ENCODE data around the gene RNF144A. TPM values are rescaled to one million over a fixed set of nuclear protein-coding genes. Genes with fewer than 3 reads are reported as not detected.

RNF144A gene
- polyA plus RNA-seq, 1 experiment = 0.12 TPM

DNA sequence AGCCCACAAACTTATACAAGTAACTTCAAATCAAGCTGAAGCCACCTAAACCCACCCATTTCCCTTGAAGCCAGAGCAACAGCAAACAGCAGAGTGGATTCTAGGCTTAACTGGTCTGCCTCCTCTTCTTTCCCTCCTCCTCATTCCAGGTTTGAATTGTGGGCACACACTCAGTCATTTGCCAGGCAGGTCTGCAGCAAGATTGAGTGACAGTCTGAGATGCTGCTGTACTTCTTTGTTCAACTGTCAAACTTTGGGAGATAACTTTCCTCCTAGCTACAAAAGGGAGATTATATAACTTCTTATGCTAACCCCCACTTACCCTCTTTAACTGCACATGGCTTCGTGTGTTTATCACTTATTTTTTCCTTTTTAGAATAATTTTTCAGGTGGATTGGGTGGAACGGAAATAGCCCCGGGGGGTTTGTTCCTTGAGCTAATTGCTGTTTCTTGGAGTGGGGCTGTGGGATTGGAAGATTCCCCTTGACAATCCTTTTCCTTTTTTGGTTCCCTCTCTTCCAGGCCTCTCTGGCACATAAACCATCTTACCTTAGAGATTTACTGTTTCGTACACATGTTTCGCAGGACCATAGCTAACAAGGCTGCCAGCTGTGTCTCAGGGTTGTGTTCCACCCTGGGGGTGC is 55.0 kb downstream of the RNF144A start:
- ChIA-PET POLR2A (no interaction called here), CTCF (no interaction called here)
- no peak for DNase-seq (ENCODE audit: low read depth)
- TF ChIP-seq CTCF (IDR thresholded peaks at IDR 0.05; ENCODE audit: insufficient read depth, low read depth, low read length) = no peak
- no peak overlapping the region for H3K4me3 ChIP-seq (ENCODE audit: low read depth, low read length)
- H3K27me3 ChIP-seq (ENCODE audit: control insufficient read depth, insufficient read depth, low read length) = no peaks in the 10 kb centered on the region
- no peaks in the 10 kb centered on the region for H3K36me3 ChIP-seq (ENCODE audit: control insufficient read depth, insufficient read depth, low read length)

- Histone ChIP-seq H3K27me3 (ENCODE audit: control insufficient read depth, insufficient read depth, low read length) (no peaks in the 10 kb centered on the region), H3K36me3 (ENCODE audit: control insufficient read depth, insufficient read depth, low read length) (no peaks in the 10 kb centered on the region), H3K4me3 (ENCODE audit: low read depth, low read length) (no peak overlapping the region)
- DNase-seq (ENCODE audit: low read depth) = no peak
- ChIA-PET CTCF (no interaction called here), POLR2A (no interaction called here)
- TF ChIP-seq CTCF (IDR thresholded peaks at IDR 0.05; ENCODE audit: insufficient read depth, low read depth, low read length) = no peak
These were observed 56.8 kb downstream of the RNF144A start for GRCh38 chr2:6973895-6974545.

DNA sequence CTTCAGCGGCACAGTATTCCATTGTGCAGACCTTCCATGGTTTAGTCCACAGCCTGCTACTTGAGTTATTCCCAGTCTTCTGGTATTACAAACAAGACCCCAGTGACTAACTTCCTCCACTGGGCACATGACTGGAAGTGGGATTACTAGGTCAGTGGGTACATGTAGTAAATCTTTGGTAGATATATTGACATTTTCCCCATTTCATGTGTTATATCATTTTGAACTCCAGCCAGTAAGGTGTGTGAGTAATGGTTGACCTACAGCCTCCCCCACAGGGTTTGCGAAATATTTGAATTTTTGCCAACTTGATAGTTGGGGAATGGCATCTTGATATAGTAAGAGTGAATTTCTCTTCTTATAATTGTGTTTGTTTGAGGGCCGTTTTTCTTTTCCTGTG is 58.8 kb downstream of the RNF144A start:
- Histone ChIP-seq H3K4me3 (ENCODE audit: low read depth, low read length) (no peak overlapping the region), H3K27me3 (ENCODE audit: control insufficient read depth, insufficient read depth, low read length) (no peaks in the 10 kb centered on the region), H3K36me3 (ENCODE audit: control insufficient read depth, insufficient read depth, low read length) (no peaks in the 10 kb centered on the region)
- ChIA-PET POLR2A (no interaction called here), CTCF (no interaction called here)
- DNase-seq (ENCODE audit: low read depth) = no peak
- TF ChIP-seq CTCF (IDR thresholded peaks at IDR 0.05; ENCODE audit: insufficient read depth, low read depth, low read length) = no peak

DNA sequence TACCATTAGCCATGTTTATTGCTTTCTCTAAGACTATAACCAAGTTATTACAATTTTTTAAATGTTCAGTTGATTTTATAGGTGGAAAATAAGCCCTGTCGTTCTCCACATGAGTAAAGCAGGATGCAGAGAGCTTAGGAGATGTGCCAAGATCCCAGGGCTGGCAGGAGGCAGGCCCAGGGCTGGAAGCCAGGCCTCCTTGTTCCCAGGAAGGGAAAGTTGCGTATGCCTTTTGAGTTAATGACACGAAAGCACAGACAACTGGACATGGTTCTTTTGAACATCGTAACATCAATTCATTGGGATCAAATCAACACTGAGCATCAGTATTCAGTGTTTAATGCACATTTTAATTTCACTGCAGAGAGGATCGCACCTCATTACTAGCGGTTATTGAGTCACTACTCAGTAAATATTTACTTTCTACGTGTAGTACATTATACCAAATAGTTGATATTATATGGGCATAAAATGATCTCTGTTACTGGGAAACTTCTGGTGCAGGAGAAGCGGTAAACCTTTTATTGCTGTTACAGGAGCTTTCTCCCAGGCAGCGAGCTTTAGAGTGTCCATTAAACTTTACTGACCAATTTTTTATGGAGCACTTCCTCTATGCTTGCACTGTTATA is 60.0 kb downstream of the RNF144A start:
- DNase-seq (ENCODE audit: low read depth) = no peak
- H3K36me3 ChIP-seq (ENCODE audit: control insufficient read depth, insufficient read depth, low read length) = no peaks in the 10 kb centered on the region
- CTCF ChIA-PET = no interaction called here
- no peak overlapping the region for H3K4me3 ChIP-seq (ENCODE audit: low read depth, low read length)
- TF ChIP-seq CTCF (IDR thresholded peaks at IDR 0.05; ENCODE audit: insufficient read depth, low read depth, low read length) = no peak
- H3K27me3 ChIP-seq (ENCODE audit: control insufficient read depth, insufficient read depth, low read length) = no peaks in the 10 kb centered on the region
- POLR2A ChIA-PET = no interaction called here

- Histone ChIP-seq H3K36me3 (ENCODE audit: control insufficient read depth, insufficient read depth, low read length) (no peaks in the 10 kb centered on the region), H3K4me3 (ENCODE audit: low read depth, low read length) (no peak overlapping the region), H3K27me3 (ENCODE audit: control insufficient read depth, insufficient read depth, low read length) (no peaks in the 10 kb centered on the region)
- ChIA-PET CTCF (no interaction called here), POLR2A (no interaction called here)
- TF ChIP-seq CTCF (IDR thresholded peaks at IDR 0.05; ENCODE audit: insufficient read depth, low read depth, low read length) = no peak
- no peak for DNase-seq (ENCODE audit: low read depth)
These were observed 60.6 kb downstream of the RNF144A start for GRCh38 chr2:6977786-6978185.

All from BJ (cell line).